ENCODE measurements around the gene CSRNP3.

GRCh38 chr2:165469417-165469816 lies at the start of gene CSRNP3:
- TF ChIP-seq CTCF (IDR thresholded peaks at IDR 0.05): no peak
- no peak for TF ChIP-seq EP300 (IDR thresholded peaks at IDR 0.05)

Measured in stomach (tissue), 4 donors.